Ovary (tissue), 9 donors: ENCODE measurements around the gene TOP3B. TPM values are rescaled to one million over a fixed set of nuclear protein-coding genes. Genes with fewer than 3 reads are reported as not detected.

Experiments
- DNase-seq, 5 donors: peaks; one replicate each; pipeline ENCODE4 v3.0.0-alpha.2; 2019 to 2020
- H3K27ac ChIP-seq, 2 donors: fragments of 200-600 bp; one replicate each; pipeline versions ENCODE4 v1.5.1 to v1.8.0; 2019 to 2022
- H3K27me3 ChIP-seq: fragments of 200-600 bp; one replicate; pipeline ENCODE4 v1.8.0; 2022
- H3K36me3 ChIP-seq: fragments of 200-600 bp; sonication (generic); one replicate; pipeline ENCODE4 v1.5.1; 2019
- H3K4me1 ChIP-seq: one replicate; pipeline ENCODE4 v1.8.1; 2013; ENCODE audit warnings: mild to moderate bottlenecking, moderate library complexity; ENCODE audit not compliant: insufficient read depth
- H3K4me3 ChIP-seq: fragments of 200-600 bp; sonication (generic); one replicate; pipeline ENCODE4 v1.5.1; 2017
- H3K9me3 ChIP-seq, 2 donors: fragments of 200-600 bp in 1 of 2; sonication (generic) in 1 of 2; one replicate each; pipeline versions ENCODE4 v1.5.1 to v1.8.1; 2013 to 2019; ENCODE audit warnings: mild to moderate bottlenecking in 1 of 2, moderate library complexity in 1 of 2
- CTCF ChIP-seq, 3 donors: fragments of 450-650 bp in 2 of 3; fragments of 200-600 bp in 1 of 3; IDR thresholded peaks; one replicate each; pipeline versions ENCODE4 v1.5.1 to v1.8.0; 2016 to 2022; ENCODE audit warnings: antibody characterized with exemption in 3 of 3, mild to moderate bottlenecking in 1 of 3
- EP300 ChIP-seq: sonication (generic); formaldehyde crosslinking; IDR thresholded peaks from one replicate; pipeline ENCODE4 v1.6.1; 2017; ENCODE audit warnings: antibody characterized with exemption
- POLR2A ChIP-seq: fragments of 450-650 bp; IDR thresholded peaks from one replicate; pipeline ENCODE4 v1.6.1; 2017; ENCODE audit warnings: antibody characterized with exemption, mild to moderate bottlenecking, moderate library complexity
- WGBS, 3 donors: extraction: QIAGEN DNeasy Blood & Tissue Kit in 1 of 3; methylation state at CpG; one replicate each; pipeline versions ENCODE4 v1.1.5 to v1.1.7; 2013 to 2017; 5-methylcytosine and 5-hydroxymethylcytosine counted together
- intact Hi-C, 4 donors: fragments of 100-400 bp; cut with DNase I; formaldehyde crosslinking; loops; one replicate each; pipeline versions ENCODE4 v1.11.0 to v1.15.1; 2022 to 2023
- polyA plus RNA-seq, 2 donors: library from polyadenylated mRNA; stranded (reverse); fragments of 200-250 nt in 1 of 2; fragments of 350-450 nt in 1 of 2; fragmentation: Illumina TruSeq in 1 of 2; extraction: RNeasy Lipid Tissue Mini Kit (QIAGEN cat#74804) in 1 of 2; gene quantifications; one replicate each; pipeline ENCODE4 v1.2.3, GENCODE V29; 2013 to 2014
- total RNA-seq, 7 donors: library from RNA; depleted of rRNA in 2 of 7; stranded (reverse); fragments of >200 nt in 2 of 7; fragmentation: NEBNext Ultra II Directional in 3 of 7; extraction: Animal tissue kit (Norgen Biotek cat#: 25700) in 3 of 7; gene quantifications; one replicate each; pipeline versions ENCODE4 v1.1.0 to v1.2.4, GENCODE V29; 2016 to 2023
- donor health status: DM: no; HTN: no; CAD: no; lungs with moderate emphysema.
- donor health status: DM: no; HTN: no; CAD: no.
- donor health status: Bipolar disorder and iron deficiency.
- donor health status: DM: yes; HTN: yes; CAD: no.
- donor health status: DM: no; HTN: no; CAD: no.
- donor health status: DM: yes; HTN: yes; CAD: no.

The TOP3B gene
- total and polyA plus RNA-seq, 9 donors: 9.1 to 31.5 (median 24.1) TPM

- no peak for DNase-seq
- no peak for TF ChIP-seq EP300
- no peak for TF ChIP-seq POLR2A
- no peak for TF ChIP-seq CTCF (IDR thresholded peaks at IDR 0.05)
Observed at GRCh38 chr22:21977814-21978213, 4.8 kb downstream of the TOP3B start.

GRCh38 chr22:21975854-21976345 is 6.7 kb downstream of the TOP3B start:
- H3K27ac ChIP-seq: no peak overlapping the region
- intact Hi-C loops: no loop called here
- H3K36me3 ChIP-seq: no peaks in the 10 kb centered on the region
- 94 to 97% (median 95%) methylated on average over 5 of the region's 5 CpGs for WGBS, 3 donors
- DNase-seq: no peak
- no peak overlapping the region for H3K4me3 ChIP-seq
- no peaks in the 10 kb centered on the region for H3K4me1 ChIP-seq
- H3K27me3 ChIP-seq: no peaks in the 10 kb centered on the region
- TF ChIP-seq CTCF (IDR thresholded peaks at IDR 0.05) (no peak), POLR2A (no peak), EP300 (no peak)
- H3K9me3 ChIP-seq: no peaks in the 10 kb centered on the region

More at GRCh38 chr22:21977814-21978213, 4.8 kb downstream of the TOP3B start:
- H3K9me3 ChIP-seq: no peaks in the 10 kb centered on the region
- no peaks in the 10 kb centered on the region for H3K27me3 ChIP-seq
- intact Hi-C loops: no loop called here
- H3K36me3 ChIP-seq: no peaks in the 10 kb centered on the region
- 93 to 97% (median 95%) methylated on average over 1 of the region's 1 CpG for WGBS, 3 donors
- H3K27ac ChIP-seq: no peak overlapping the region
- H3K4me3 ChIP-seq: no peak overlapping the region
- H3K4me1 ChIP-seq: peaks cover 2% of the 10 kb centered on the region

GRCh38 chr22:21975273-21975672 is 7.3 kb downstream of the TOP3B start:
- Histone ChIP-seq H3K27me3 (no peaks in the 10 kb centered on the region), H3K4me3 (no peak overlapping the region), H3K27ac (no peak overlapping the region), H3K36me3 (no peaks in the 10 kb centered on the region), H3K9me3 (no peaks in the 10 kb centered on the region), H3K4me1 (no peaks in the 10 kb centered on the region)
- intact Hi-C loops: no loop called here
- no peak for DNase-seq
- WGBS, 3 donors: 91 to 94% (median 91%) methylated on average over 5 of the region's 5 CpGs
- TF ChIP-seq CTCF (IDR thresholded peaks at IDR 0.05) (no peak), EP300 (no peak), POLR2A (no peak)

- no peaks in the 10 kb centered on the region for H3K27me3 ChIP-seq
- H3K36me3 ChIP-seq: no peaks in the 10 kb centered on the region
- DNase-seq: no peak
- 89 to 92% (median 90%) methylated on average over 12 of the region's 12 CpGs for WGBS, 3 donors
- no peak overlapping the region for H3K27ac ChIP-seq
- H3K4me1 ChIP-seq: no peaks in the 10 kb centered on the region
- TF ChIP-seq POLR2A (no peak), CTCF (IDR thresholded peaks at IDR 0.05) (no peak), EP300 (no peak)
- H3K9me3 ChIP-seq: no peaks in the 10 kb centered on the region
- intact Hi-C loops: no loop called here
- no peak overlapping the region for H3K4me3 ChIP-seq
Observed at GRCh38 chr22:21974058-21974649, 8.4 kb downstream of the TOP3B start.
